ENCODE data around the gene SNX5. TPM values are rescaled to one million over a fixed set of nuclear protein-coding genes. Genes with fewer than 3 reads are reported as not detected.
A peak's percentile ranks its signal among the peaks of the same experiment; 100 is the strongest.

The SNX5 gene
- total and polyA plus RNA-seq, 2 of the 13 experiments (the other 11 are each of a cell fraction or from before 2014, with no cell fraction given), result 664 to 1,040 TPM

GRCh38 chr20:18004384-18005031 lies 35.9 kb upstream of the SNX5 start (continued):
- TF ChIP-seq PBX2 (CRISPR knock-in tag; IDR thresholded peaks at IDR 0.05) (0 out of 2 replicates have a peak, but pooled peaks have one; percentile 50), UBTF (CRISPR knock-in tag; IDR thresholded peaks at IDR 0.05) (0 out of 2 replicates have a peak, but pooled peaks have one; percentile 7), ZSCAN25 (CRISPR knock-in tag; IDR thresholded peaks at IDR 0.05) (peak; percentile 41), POLR2AphosphoS5 (IDR thresholded peaks at IDR 0.05; ENCODE audit: low read depth, low read length) (no peak), DNMT3B (CRISPR knock-in tag; conservative IDR thresholded peaks at IDR 0.05) (0 out of 2 replicates have a peak, but pooled peaks have one; percentile 59), HMG20A (CRISPR knock-in tag; IDR thresholded peaks at IDR 0.05; ENCODE audit: borderline replicate concordance) (0 out of 2 replicates have a peak, but pooled peaks have one; percentile 26), GRHL1 (CRISPR knock-in tag; conservative IDR thresholded peaks at IDR 0.05) (no peak), TRIM22 (IDR thresholded peaks at IDR 0.05) (no peak), E2F2 (CRISPR knock-in tag; IDR thresholded peaks at IDR 0.05; ENCODE audit: borderline replicate concordance) (no peak), KLF16 (CRISPR knock-in tag; IDR thresholded peaks at IDR 0.05) (0 out of 4 replicates have a peak, but pooled peaks of 1 of the 2 experiments have one; percentile 28), ZMYM2 (CRISPR knock-in tag; IDR thresholded peaks at IDR 0.05) (no peak), ZNF512 (CRISPR knock-in tag; IDR thresholded peaks at IDR 0.05) (no peak), RXRB (CRISPR knock-in tag; IDR thresholded peaks at IDR 0.05; ENCODE audit: borderline replicate concordance) (peak; percentile 31; the same call in 1 of the 2 replicates), PHF8 (CRISPR knock-in tag; IDR thresholded peaks at IDR 0.05) (no peak; the same call in 1 of the 2 replicates), TFAP4 (IDR thresholded peaks at IDR 0.05; ENCODE audit: borderline replicate concordance, low read depth) (peak; percentile 84; the same call in 1 of the 2 replicates), JUND (CRISPR knock-in tag; IDR thresholded peaks at IDR 0.05) (peak; percentile 44; the same call in 1 of the 2 replicates), CEBPG (CRISPR knock-in tag; IDR thresholded peaks at IDR 0.05) (peak; percentile 66), HDAC1 (CRISPR knock-in tag; IDR thresholded peaks at IDR 0.05) (peak; percentile 41; the same call in 1 of the 2 replicates), NCOA2 (CRISPR knock-in tag; IDR thresholded peaks at IDR 0.05) (0 out of 2 replicates have a peak, but pooled peaks have one; percentile 30)
